22Rv1 (cell line): Measurements from ENCODE around the gene MACF1.

Source experiments
- ZFX ChIP-seq: fragments of 450-650 bp; IDR thresholded peaks from 2 replicates; pipeline ENCODE4 v1.6.1; 2017; ENCODE audit warnings: antibody characterized with exemption, borderline replicate concordance
- TF ChIP-seq, protein P1 (sequence below): fragments of 450-650 bp; IDR thresholded peaks from 2 replicates; pipeline ENCODE4 v1.5.1; 2017; ENCODE audit warnings: mild to moderate bottlenecking

DNA sequence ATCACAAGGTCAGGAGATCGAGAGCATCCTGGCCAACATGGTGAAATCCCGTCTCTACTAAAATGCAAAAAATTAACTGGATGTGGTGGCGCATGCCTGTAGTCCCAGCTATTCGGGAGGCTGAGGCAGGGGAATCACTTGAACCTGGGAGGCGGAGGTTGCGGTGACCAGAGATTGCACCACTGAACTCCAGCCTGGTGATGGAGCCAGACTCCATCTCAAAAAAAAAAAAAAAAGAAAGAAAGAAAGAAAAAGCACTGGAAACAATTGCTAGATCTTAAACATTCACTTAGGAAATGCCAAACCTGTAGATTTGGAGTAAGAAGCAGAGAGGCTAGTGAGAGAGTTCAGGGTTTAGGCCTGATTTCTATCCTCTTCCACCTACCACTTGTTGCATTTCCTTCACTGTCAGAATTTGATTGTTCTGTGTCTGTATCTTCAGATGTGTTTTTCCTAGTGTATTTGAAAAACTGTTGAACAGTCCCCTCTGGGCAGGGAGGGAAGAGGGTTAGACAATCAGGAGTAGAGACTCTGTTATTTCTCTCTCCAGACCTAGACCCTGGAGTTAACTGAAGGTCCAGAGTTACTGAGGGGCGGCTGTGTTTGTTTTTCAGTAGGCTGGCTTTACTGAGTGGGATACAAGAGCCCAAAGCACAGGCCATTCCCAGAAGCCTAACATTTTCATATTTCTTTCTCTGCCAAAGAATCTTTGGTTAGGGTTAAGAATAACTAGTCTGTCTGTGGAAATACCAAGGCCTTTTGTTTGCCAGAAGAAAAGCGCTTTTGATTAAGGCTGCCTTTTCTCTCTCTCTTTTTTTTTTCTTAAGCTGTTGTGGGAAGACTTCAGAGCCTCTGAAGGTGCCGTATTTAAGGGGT, 31.1 kb upstream of the MACF1 start:
- TF ChIP-seq, protein P1, sequence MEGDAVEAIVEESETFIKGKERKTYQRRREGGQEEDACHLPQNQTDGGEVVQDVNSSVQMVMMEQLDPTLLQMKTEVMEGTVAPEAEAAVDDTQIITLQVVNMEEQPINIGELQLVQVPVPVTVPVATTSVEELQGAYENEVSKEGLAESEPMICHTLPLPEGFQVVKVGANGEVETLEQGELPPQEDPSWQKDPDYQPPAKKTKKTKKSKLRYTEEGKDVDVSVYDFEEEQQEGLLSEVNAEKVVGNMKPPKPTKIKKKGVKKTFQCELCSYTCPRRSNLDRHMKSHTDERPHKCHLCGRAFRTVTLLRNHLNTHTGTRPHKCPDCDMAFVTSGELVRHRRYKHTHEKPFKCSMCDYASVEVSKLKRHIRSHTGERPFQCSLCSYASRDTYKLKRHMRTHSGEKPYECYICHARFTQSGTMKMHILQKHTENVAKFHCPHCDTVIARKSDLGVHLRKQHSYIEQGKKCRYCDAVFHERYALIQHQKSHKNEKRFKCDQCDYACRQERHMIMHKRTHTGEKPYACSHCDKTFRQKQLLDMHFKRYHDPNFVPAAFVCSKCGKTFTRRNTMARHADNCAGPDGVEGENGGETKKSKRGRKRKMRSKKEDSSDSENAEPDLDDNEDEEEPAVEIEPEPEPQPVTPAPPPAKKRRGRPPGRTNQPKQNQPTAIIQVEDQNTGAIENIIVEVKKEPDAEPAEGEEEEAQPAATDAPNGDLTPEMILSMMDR: no peak
- TF ChIP-seq ZFX: no peak
